Psoas muscle (tissue), 8 donors: ENCODE results near the gene MFSD12. TPM values are rescaled to one million over a fixed set of nuclear protein-coding genes. Genes with fewer than 3 reads are reported as not detected.

Source experiments
- ATAC-seq, 4 donors: fragments of 200-7000 bp; cut with Tn5 transposase; one replicate each; pipeline ENCODE4 v1.9.1; 2020; ENCODE audit warnings: moderate library complexity in 3 of 4, mild to moderate bottlenecking in 2 of 4
- DNase-seq, 2 donors: peaks; one replicate each; pipeline ENCODE4 v3.0.0-alpha.2; 2020
- H3K27ac ChIP-seq: fragments of 200-600 bp; one replicate; pipeline ENCODE4 v1.8.0; 2022
- H3K27me3 ChIP-seq, 3 donors: fragments of 200-600 bp in 1 of 3; one replicate each; pipeline versions ENCODE4 v1.6.1 to v1.8.0; 2013 to 2022; ENCODE audit warnings: low read length in 2 of 3, mild to moderate bottlenecking in 2 of 3, moderate library complexity in 1 of 3; ENCODE audit not compliant: insufficient read depth in 3 of 3
- H3K36me3 ChIP-seq, 2 donors: fragments of 200-600 bp in 1 of 2; one replicate each; pipeline versions ENCODE4 v1.6.1 to v1.8.0; 2013 to 2022; ENCODE audit warnings: low read depth in 1 of 2, mild to moderate bottlenecking in 1 of 2, moderate library complexity in 1 of 2; ENCODE audit not compliant: insufficient read depth in 1 of 2
- H3K4me1 ChIP-seq: fragments of 200-600 bp; one replicate; pipeline ENCODE4 v1.8.0; 2022
- H3K4me3 ChIP-seq: fragments of 200-600 bp; one replicate; pipeline ENCODE4 v1.8.0; 2022; ENCODE audit warnings: mild to moderate bottlenecking
- H3K9me3 ChIP-seq: fragments of 200-600 bp; one replicate; pipeline ENCODE4 v1.8.0; 2022
- WGBS, 3 donors: extraction: QIAGEN DNeasy Blood & Tissue Kit; methylation state at CpG; one replicate each; pipeline versions ENCODE4 v1.1.6 to v1.1.7; 2013; 5-methylcytosine and 5-hydroxymethylcytosine counted together
- intact Hi-C, 2 donors: fragments of 100-400 bp; cut with DNase I; formaldehyde crosslinking; loops; one replicate each; pipeline versions ENCODE4 v1.11.0 to v1.14.2; 2022
- polyA plus RNA-seq, 3 donors: library from polyadenylated mRNA; stranded (reverse); fragments of 200-250 nt; gene quantifications; one replicate each; pipeline ENCODE4 v1.2.3, GENCODE V29; 2013
- total RNA-seq, 4 donors: library from RNA; stranded (reverse); fragmentation: NEBNext Ultra II Directional in 2 of 4; extraction: Animal tissue kit (Norgen Biotek cat#: 25700) in 2 of 4; gene quantifications; one replicate each; pipeline versions ENCODE4 v1.2.1 to v1.2.4, GENCODE V29; 2021 to 2023
- TF ChIP-seq, protein P1 (sequence below): fragments of 200-600 bp; IDR thresholded peaks from one replicate; pipeline ENCODE4 v1.8.0; 2022; ENCODE audit warnings: antibody characterized with exemption
- donor health status: healthy with polysubstance abuse.
- donor health status: DM: no; HTN: no; CAD: no; lungs with moderate emphysema.
- donor health status: Bipolar disorder and iron deficiency.
- donor health status: healthy.
- donor health status: DM: yes; HTN: yes; CAD: no.
- donor health status: DM: no; HTN: no; CAD: no.
- donor health status: DM: no; HTN: no; CAD: no.
- donor health status: DM: yes; HTN: yes; CAD: no.

MFSD12 gene
- total and polyA plus RNA-seq, 7 donors: 16.3 to 46.6 (median 25.2) TPM

DNA sequence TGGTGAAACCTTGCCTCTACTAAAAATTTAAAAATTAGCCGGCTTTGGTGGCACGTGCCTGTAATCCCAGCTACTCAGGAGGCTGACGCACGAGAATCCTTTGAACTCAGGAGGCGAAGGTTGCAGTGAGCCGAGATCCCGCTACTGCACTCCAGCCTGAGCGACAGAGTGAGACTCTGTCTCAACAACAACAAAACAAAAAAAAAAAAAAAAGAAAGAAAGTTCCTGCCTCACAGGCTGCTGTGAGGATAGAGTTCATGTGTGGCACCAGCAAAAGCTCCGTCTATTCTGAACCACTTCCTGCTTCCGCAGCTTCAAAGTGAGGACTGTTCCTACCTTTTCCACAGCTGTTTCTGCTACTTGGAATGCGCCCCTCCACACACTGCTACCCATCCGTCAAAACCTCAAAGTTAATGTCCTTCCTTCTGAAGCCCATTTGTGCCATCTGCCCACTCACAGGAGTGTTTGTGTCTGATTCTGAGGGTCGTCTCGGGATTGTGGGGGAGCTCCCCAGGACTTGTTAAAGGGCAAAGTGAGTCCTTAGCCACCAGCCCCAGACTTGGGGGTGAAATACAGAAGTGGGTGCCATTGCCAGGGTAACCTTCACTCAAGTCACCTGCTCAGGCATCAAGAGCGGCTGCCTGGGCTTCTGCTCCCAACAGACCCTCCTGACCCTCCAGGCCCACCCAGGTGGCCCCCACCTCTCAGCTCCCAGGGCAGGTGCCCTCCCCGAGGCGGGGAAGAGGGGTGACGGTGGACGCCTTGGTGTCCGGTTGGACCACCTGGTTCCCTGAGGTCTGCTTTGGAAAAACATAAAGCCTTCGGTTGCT is 2.9 kb downstream of the MFSD12 start:
- H3K36me3 ChIP-seq: peaks cover 0 to 15% of the 10 kb centered on the region in 2 donors
- TF ChIP-seq, protein P1, sequence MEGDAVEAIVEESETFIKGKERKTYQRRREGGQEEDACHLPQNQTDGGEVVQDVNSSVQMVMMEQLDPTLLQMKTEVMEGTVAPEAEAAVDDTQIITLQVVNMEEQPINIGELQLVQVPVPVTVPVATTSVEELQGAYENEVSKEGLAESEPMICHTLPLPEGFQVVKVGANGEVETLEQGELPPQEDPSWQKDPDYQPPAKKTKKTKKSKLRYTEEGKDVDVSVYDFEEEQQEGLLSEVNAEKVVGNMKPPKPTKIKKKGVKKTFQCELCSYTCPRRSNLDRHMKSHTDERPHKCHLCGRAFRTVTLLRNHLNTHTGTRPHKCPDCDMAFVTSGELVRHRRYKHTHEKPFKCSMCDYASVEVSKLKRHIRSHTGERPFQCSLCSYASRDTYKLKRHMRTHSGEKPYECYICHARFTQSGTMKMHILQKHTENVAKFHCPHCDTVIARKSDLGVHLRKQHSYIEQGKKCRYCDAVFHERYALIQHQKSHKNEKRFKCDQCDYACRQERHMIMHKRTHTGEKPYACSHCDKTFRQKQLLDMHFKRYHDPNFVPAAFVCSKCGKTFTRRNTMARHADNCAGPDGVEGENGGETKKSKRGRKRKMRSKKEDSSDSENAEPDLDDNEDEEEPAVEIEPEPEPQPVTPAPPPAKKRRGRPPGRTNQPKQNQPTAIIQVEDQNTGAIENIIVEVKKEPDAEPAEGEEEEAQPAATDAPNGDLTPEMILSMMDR: no peak
- no peak for DNase-seq
- no peaks in the 10 kb centered on the region for H3K27me3 ChIP-seq
- H3K4me3 ChIP-seq: peak overlapping the region; percentile 4
- no peak for ATAC-seq
- WGBS, 3 donors: 71 to 78% (median 77%) methylated on average over 21 of the region's 21 CpGs
- H3K9me3 ChIP-seq: no peaks in the 10 kb centered on the region
- H3K4me1 ChIP-seq: peaks cover 8% of the 10 kb centered on the region
- intact Hi-C loops: loop anchor here in 1 of 2 donors (10.0 kb wide), 1 partner anchor 150 kb away; the partner anchor contains the start of genes PIP5K1C and TJP3
- peak overlapping the region; percentile 23 for H3K27ac ChIP-seq

DNA sequence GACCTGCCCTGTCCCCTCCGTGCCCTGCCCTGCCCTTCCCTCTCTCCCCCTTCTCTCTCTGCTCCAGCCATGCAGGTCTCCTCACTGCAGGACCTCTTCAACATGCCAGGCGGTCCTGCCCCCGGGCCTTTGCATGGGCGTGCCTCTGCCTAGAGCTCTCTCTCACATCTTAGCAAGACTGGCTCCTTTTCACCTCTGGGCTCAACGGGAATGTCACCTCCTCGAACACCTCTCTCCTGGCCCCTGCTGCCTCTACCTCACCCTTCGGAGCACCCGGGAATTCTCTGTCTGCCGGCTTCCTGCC is 5.6 kb downstream of the MFSD12 start:
- Histone ChIP-seq H3K36me3 (peaks cover 0 to 18% of the 10 kb centered on the region in 2 donors), H3K4me3 (no peak overlapping the region), H3K27me3 (no peaks in the 10 kb centered on the region), H3K27ac (no peak overlapping the region), H3K4me1 (peaks cover 8% of the 10 kb centered on the region), H3K9me3 (no peaks in the 10 kb centered on the region)
- ATAC-seq: no peak
- WGBS, 3 donors: 78 to 87% (median 79%) methylated on average over 9 of the region's 9 CpGs
- intact Hi-C loops: loop anchor here in 1 of 2 donors (10.0 kb wide), 1 partner anchor 153 kb away; the partner anchor contains the start of genes PIP5K1C and TJP3
- DNase-seq: no peak
- TF ChIP-seq, protein P1: no peak

DNA sequence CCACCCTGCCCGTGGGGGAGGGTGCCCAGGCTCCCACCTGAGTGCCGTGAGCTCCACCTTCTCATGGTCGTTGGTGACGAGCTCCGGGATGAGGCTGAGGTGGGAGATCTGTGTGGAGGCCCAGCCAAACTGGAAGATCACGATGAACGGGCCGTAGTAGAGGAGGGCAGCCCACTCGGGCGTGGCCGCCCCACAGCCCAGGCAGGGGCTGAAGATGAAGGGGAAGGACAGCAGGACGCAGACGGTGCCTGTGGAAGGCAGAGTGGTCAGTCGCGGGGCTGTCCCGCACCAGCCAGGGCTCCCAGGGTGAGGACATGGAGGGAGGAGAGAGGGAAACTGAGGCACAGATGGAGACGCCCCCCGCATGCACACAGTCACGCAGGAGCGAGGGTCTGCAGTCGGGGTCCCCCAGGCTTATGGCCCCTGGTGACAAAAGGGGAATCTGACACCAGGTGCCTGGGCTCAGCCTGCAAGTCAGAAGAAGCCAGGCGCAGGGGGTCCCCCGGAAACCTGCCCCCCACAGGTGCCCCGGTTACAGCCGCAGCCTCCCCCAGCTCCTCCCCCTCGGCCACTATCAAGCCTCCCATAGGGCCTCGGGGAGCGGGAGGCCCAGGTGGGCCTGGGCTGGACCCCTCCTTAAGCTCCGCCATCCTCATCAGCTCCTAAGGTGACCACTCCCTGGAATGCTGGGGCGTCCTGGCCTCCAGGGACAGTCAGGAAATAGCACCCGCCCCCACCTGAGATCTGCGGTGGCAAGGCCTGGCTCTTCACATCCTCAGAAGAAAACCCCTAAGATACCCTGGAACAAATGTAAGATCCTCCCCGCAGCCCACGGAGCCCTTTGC is 6.2 kb downstream of the MFSD12 start:
- H3K4me1 ChIP-seq: peaks cover 3% of the 10 kb centered on the region
- no peak for DNase-seq
- intact Hi-C loops: loop anchor here in 1 of 2 donors (10.0 kb wide), 1 partner anchor 154 kb away; the partner anchor contains the start of genes PIP5K1C and TJP3
- no peaks in the 10 kb centered on the region for H3K9me3 ChIP-seq
- no peak overlapping the region for H3K4me3 ChIP-seq
- H3K27me3 ChIP-seq: no peaks in the 10 kb centered on the region
- ATAC-seq: no peak
- 90 to 91% (median 90%) methylated on average over 33 to 34 of the region's 34 CpGs for WGBS, 3 donors
- H3K27ac ChIP-seq: no peak overlapping the region
- peaks cover 0 to 22% of the 10 kb centered on the region in 2 donors for H3K36me3 ChIP-seq
- TF ChIP-seq, protein P1: no peak

DNA sequence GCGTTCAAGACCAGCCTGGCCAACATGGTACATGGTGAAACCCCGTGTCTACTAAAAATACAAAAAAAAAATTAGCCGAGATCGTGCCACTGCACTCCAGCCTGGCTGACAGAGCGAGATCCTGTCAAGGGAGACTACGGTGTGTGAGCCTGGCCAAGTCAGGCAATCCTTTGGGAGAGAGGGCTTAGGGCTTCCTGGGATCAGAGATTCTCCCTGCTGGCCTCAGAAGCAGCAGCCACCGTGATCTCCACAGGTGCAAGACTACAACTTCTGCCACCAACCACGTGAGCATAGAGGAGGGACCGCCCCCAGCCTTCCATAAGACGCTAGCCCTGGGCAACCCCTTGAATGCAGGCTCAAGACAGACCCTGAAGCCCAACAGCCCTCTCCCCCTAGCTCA is 7.6 kb downstream of the MFSD12 start:
- WGBS, 3 donors: 78 to 82% (median 81%) methylated on average over 10 of the region's 10 CpGs
- H3K27me3 ChIP-seq: no peaks in the 10 kb centered on the region
- no peaks in the 10 kb centered on the region for H3K4me1 ChIP-seq
- H3K36me3 ChIP-seq: peaks cover 0 to 30% of the 10 kb centered on the region in 2 donors
- H3K27ac ChIP-seq: no peak overlapping the region
- H3K9me3 ChIP-seq: no peaks in the 10 kb centered on the region
- ATAC-seq: no peak
- TF ChIP-seq, protein P1: no peak
- intact Hi-C loops: loop anchor here in 1 of 2 donors (10.0 kb wide), 1 partner anchor 155 kb away; the partner anchor contains the start of genes PIP5K1C and TJP3
- no peak for DNase-seq
- no peak overlapping the region for H3K4me3 ChIP-seq
